Measurements from ENCODE around the gene TXK.

Gene TXK

DNA sequence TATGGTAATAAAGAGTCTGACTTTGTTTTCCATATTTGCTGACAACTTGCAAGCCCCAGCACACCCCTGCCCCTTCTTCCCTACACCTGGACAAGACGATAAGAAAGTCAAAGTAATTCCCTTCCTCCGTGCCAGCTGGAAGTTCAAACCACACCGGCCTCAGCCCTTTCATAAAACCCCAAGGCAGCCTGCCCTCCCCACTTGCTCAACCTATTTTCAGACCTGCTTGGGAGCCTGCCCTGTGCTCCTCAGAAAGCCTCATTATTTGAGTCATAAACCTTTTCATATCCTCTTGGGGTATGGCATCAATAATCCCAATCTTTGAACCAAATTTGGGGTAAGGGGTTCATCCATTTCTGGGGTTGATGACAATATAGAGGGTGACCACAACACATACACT lies 88.0 kb downstream of the TXK start:
- no peak for DNase-seq

- DNase-seq = no peak
Measured at GRCh38 chr4:48044298-48044697, 89.8 kb downstream of the TXK start.

DNA sequence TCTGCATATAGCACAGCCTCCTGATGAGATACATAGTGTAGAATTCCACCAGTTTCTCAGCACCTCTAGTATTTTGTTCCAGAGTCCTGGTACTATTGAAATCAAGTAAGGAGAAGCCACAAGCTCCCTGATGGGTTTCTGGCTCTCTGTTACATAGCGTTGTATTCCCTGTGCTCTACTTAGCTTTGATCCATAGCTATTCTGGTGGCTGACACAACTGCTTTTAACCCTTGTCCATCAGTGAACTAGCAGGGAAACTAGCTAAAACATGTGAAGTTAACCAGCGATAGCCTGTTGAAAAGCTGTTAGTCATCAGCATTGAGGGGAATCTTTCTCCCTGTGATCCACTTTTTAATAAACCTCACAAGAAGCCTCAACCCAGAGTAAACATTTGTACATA lies 90.5 kb downstream of the TXK start:
- no peak for DNase-seq

DNA sequence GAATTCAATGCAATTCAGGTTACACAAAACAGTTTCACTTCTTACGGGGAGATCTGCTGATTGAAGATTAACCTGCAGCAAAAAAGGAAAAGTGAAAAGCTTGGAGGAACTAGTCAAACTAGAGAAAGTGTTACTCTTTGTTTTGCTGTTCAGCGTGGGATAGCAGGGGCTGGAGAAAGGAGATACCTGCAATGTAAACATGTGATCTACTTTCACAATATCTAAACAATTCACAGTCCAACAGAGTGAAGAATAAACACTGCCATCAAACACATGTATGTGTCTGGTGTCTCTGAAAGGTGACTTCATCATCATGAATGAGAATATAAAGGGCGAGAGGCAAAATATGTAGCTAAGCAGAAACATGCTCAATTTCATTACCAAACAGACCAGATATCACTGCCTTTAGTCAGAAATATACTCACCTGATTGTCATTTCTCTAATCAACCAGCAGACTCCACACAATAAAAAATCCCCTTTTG lies 91.0 kb downstream of the TXK start:
- DNase-seq = no peak

- DNase-seq = no peak
Measured at GRCh38 chr4:48041535-48042137, 92.4 kb downstream of the TXK start.

DNA sequence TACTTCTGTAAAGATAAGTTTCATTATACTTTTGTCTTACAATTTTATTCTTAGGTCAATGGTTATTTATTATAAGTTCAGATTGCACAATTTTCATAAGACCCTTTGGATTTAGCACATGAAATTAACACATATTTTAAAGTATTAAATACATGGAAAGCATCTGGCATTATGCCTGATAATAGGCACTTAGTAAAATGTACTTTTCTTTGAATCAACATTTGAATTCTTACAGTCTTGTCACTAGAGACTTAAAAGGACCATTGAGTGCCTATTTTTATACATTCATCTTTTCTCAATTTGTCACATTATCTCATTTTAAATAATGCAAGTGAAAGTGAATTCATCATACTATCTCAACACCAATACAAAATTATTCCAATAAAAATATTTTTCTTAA lies 94.5 kb downstream of the TXK start:
- DNase-seq = no peak

DNA sequence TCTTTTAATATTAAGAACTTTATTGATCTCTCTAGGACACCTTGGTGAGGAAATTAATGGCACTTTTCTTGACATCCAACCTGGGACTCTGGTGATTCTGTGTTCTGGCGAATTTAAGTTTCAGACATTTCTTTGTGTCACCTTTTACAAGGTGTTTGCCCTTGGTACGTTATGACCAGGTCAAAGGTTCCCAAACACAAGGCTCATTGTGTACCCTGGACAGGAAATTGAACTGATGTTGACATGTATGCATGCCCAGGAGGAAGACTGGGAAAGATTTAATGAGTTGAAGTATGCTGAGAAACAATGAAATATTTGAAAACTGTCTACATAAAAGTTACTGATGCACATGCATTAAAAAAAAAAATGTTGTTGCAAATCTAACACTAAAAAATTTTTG lies 95.4 kb downstream of the TXK start:
- DNase-seq = no peak

DNA sequence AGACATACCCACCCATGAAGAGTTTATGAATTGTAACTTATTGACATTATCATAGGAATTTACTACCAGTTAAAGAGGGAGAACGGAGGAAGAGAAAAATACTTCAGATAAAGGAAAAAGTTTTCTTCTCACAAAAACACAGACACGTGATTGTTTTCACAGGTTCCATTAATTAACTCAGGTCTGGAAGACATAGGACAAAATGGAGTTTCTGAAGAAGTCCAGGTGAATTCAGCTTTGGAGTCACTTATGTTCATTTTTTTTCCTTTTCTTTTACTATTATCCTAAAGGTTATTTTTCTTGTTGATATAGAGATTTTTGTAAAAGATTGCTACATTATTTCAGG lies 97.0 kb downstream of the TXK start:
- no peak for DNase-seq

GRCh38 chr4:48035952-48036351 lies 98.1 kb downstream of the TXK start:
- no peak for DNase-seq

- DNase-seq = peak; percentile 73 to 75
Measured at GRCh38 chr4:48033825-48034413, 100.1 kb downstream of the TXK start.

- DNase-seq = no peak
Measured at GRCh38 chr4:48033412-48033811, 100.6 kb downstream of the TXK start.

GRCh38 chr4:48032721-48033120 lies 101.3 kb downstream of the TXK start:
- DNase-seq = no peak

DNA sequence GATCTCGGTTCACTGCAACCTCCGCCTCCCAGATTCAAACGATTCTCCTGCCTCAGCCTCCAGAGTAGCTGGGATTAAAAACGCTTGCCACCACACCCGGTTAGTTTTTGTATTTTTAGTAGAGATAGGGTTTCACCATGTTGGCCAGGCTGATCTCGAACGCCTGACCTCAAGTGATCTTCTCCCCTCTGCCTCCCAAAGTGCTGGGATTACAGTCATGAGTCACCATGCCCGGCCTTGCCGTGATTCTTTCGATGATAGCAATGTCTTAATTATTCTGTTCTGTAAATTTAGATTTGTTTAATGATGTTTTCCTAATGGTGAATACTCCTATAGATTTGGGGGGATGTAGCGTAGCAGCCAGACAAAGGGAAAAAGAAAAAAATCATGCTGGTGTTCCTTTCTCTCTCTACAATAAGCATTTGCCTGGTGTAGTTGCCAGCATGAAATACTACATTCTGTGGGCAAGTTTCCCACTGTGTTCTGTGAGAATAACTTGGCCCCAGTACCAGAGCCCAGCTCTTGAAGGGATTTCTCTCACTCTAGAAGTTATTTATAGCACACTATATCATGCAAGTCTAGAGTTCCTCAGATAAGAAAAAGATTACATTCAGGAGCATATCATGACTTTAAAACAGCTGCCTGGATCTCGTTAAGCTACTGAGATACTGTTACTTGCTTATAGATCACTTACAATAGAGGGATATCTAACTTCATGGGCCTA lies 102.1 kb downstream of the TXK start:
- no peak for DNase-seq

DNA sequence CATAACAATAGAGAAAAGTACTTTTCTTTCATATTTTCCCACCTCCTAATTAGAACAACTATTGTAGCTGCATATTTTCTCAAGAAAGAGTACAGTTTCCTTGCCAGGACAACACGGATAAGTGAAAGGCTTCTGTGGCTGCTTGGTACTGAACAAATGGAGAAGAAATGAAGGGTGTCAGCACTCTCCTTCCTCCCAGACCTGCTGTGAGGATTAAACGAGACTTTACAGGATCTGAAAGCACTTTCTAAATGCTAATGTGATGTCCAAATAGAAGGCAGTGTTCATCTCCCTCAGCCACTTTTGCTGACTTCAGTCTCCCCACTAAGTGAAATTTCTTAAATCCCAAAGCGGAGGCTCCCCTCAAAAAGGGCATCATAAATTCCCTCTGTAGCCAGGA lies 103.6 kb downstream of the TXK start:
- DNase-seq = no peak

DNA sequence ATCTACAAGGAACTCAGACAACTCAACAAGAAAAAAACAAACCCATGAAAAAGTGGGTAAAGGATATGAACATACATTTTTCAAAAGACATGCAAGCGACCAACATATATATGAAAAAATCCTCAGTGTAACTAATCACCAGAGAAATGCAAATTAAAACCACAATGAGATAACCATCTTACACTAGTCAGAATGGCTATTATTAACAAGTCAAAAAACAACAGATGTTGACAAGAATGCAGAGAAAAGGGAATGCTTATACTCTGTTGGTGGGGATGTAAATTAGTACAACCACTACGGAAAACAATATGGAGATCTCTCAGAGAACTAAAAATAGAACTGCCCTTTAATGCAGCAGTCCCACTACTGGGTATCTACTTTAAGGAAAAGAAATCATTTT lies 105.4 kb downstream of the TXK start:
- no peak for DNase-seq

DNA sequence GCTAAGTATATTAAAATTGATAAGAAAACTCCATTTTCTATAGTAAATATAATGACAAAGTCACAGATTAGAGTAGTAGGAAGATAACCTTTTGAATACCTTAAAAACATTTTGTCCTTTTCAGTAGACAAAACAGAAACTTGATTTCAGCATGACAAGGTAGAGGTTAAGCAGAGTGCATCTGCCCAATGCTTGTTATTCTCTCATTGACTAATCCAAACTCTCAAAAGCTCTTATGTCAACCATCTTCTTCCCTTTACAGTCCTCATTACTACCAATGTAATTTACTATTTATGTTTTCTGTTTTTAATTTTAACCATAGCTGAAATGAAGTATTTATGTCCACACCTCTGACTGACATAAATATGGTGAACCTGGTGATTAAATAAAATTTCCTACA lies 106.4 kb downstream of the TXK start:
- DNase-seq = no peak

GRCh38 chr4:48025005-48025404 lies 109.0 kb downstream of the TXK start:
- no peak for DNase-seq

DNA sequence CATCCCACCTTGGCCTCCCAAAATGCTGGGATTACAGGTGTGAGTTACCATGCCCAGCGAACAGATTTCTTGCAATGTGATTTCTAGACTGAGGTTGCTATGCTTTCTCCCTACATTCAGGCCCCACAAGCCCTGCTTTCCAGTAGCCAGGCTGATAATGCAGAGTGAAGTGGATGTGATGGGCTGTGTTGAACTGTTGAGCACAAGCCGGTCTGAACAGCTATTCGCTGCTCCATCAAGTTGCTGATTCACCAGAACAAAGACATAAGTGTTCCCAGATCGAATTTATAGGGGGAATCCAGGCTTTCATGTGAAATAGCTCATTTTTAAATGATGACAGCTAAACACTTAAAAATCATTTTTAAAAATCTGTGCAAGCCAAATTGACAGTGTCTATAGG lies 109.5 kb downstream of the TXK start:
- DNase-seq = no peak

- no peak for DNase-seq
Measured at GRCh38 chr4:48022192-48022799, 111.8 kb downstream of the TXK start.

DNA sequence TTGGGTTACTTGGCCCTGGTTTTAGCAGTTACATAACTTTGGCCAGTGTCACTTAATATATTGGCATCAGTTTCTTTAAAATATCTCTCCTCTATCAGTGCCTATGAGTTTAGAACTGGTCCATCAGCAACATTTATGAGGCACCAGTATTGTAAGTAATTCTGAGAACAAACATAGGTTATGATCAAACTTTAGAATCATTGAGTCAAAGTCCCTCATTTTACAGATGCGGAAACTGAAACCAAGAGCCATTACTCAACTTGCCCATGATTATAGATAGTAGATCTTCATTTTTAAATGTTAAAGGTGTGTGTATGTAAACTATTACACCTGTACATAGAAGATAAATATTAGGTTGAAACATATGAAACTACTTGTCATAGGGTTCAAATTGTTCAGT lies 113.0 kb downstream of the TXK start:
- no peak for DNase-seq

GRCh38 chr4:48018112-48018511 lies 115.9 kb downstream of the TXK start:
- DNase-seq = no peak

- peak in 1 of 2 donors; percentile 13 for DNase-seq
Measured at GRCh38 chr4:48017108-48017571, 116.9 kb downstream of the TXK start.

All from CD4-positive, alpha-beta T cell treated with Interferon alpha-2 for 1 hour (primary cell).